ENCODE data around the gene MAPK12. TPM values are rescaled to one million over a fixed set of nuclear protein-coding genes. Genes with fewer than 3 reads are reported as not detected.

MAPK12 gene
- total and polyA plus RNA-seq, 10 donors: 3.9 to 11.6 (median 7.9) TPM

- DNase-seq: no peak
- no peaks in the 10 kb centered on the region for H3K27me3 ChIP-seq (replicated peaks in 1 of 7)
- TF ChIP-seq POLR2A (IDR thresholded peaks at IDR 0.05): no peak
- TF ChIP-seq CTCF (IDR thresholded peaks at IDR 0.05 in 8 of 11, conservative IDR thresholded peaks at IDR 0.05 in 3 of 11): no peak
- TF ChIP-seq POLR2AphosphoS5 (IDR thresholded peaks at IDR 0.05): peak in 1 of 3 donors; percentile 9
- H3K36me3 ChIP-seq: peaks cover 7 to 100% (median 70%) of the 10 kb centered on the region in 6 donors
- 85 to 100% (median 89%) methylated on average over 1 to 18 of the region's 18 CpGs for whole genome bisulfite sequencing, 5 donors
- H3K27ac ChIP-seq: no peak overlapping the region
- H3K9me3 ChIP-seq: no peaks in the 10 kb centered on the region
- H3K4me1 ChIP-seq: no peaks in the 10 kb centered on the region
- no peak overlapping the region for H3K4me3 ChIP-seq
- intact Hi-C loops (cut with DNase I; ENCODE audit: low total_unique reads): no loop called here
Measured at GRCh38 chr22:50226875-50227165, 34.7 kb downstream of the MAPK12 start.

DNA sequence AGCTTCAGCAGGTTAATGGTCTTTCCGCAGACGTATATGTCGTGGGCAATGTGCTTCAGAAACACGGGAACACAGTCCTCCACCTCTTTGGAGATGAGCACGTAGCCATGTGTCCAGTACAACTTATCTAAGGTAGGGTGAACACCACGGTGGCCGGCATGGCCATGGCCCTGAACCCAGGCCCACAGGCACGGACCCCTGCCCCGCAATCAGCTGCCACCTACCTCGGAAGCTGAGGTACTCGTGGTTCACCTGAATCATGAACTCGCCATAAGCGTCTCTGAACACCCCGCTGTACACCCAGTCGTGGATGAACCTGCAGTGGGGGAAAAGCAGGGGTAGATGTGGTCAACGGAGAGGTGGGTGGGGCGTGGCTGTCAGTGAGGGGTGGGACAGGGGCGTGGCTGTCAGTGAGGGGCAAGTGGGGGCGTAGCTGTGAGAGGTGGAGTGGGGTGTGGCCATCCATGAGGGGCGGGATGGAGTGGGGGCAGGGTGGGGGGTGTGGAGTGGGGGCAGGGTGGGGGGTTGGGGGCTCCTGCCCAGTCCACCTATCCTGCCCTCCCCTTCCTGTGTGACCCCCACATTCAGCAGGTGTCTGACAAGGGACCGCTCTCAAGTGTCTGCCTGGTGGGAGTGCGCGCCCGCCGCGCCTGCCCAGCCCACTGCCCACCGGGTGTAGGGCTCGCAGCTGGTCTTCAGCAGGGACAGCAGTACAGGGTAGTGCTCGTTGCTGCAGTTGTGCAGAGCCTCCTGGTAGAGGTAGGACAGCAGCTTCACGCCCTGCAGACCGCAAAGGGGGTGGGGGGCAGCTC is 35.2 kb downstream of the MAPK12 start:
- DNase-seq: no peak
- Histone ChIP-seq H3K4me3 (no peak overlapping the region), H3K36me3 (peaks cover 7 to 100% (median 74%) of the 10 kb centered on the region in 6 donors), H3K27ac (no peak overlapping the region), H3K4me1 (no peaks in the 10 kb centered on the region), H3K27me3 (replicated peaks in 1 of 7) (no peaks in the 10 kb centered on the region), H3K9me3 (no peaks in the 10 kb centered on the region)
- 92 to 96% (median 93%) methylated on average over 28 to 31 of the region's 31 CpGs for WGBS, 5 donors
- intact Hi-C loops (cut with DNase I; ENCODE audit: low total_unique reads): no loop called here
- TF ChIP-seq POLR2AphosphoS5 (IDR thresholded peaks at IDR 0.05): peak in 1 of 3 donors; percentile 5
- no peak for TF ChIP-seq POLR2A (IDR thresholded peaks at IDR 0.05)
- TF ChIP-seq CTCF (IDR thresholded peaks at IDR 0.05 in 8 of 11, conservative IDR thresholded peaks at IDR 0.05 in 3 of 11): no peak

DNA sequence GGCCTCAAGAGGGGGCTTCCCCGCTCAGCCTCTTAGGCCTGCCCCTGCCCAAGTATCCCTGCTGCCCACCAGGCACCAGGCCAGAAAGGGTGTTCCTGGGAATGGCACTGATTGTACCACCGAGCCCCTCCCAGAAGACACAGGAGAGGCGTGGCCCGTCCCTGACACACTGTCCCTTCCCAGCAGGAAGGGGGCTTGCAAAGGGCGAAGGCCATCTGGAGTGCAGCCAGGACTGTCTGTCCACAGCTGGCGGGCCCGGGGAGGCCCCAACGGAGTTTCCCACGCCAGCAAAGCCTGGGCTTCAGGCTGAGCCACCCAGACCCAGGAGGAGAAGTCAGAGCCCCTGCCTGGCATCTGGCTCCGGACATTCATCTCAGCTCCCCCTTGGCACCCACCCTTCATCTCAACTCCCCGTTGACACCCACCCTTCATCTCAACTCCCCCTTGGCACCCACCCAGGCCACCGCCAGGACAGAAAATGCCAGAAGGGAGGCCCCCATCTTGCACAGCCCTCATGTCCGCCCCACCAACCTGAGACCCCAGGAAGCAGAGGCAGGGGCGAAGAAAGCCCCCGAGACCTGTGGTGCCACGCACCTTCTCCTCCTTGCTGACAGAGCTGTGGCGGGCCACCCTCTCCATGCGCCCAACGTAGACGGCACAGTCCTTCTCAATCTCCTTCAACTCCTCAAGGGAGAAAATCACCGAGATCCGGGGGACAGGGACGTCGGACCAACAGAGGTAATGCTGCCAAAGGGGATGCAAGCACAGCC is 36.1 kb downstream of the MAPK12 start:
- H3K27me3 ChIP-seq (replicated peaks in 1 of 7): no peaks in the 10 kb centered on the region
- H3K27ac ChIP-seq: no peak overlapping the region
- no peaks in the 10 kb centered on the region for H3K4me1 ChIP-seq
- no peak for DNase-seq
- peaks cover 7 to 100% (median 83%) of the 10 kb centered on the region in 6 donors for H3K36me3 ChIP-seq
- intact Hi-C loops (cut with DNase I; ENCODE audit: low total_unique reads): no loop called here
- WGBS, 5 donors: 87 to 94% (median 89%) methylated on average over 18 to 24 of the region's 24 CpGs
- no peak overlapping the region for H3K4me3 ChIP-seq
- TF ChIP-seq CTCF (IDR thresholded peaks at IDR 0.05 in 8 of 11, conservative IDR thresholded peaks at IDR 0.05 in 3 of 11) (no peak), POLR2AphosphoS5 (IDR thresholded peaks at IDR 0.05) (peak in 1 of 3 donors; percentile 29), POLR2A (IDR thresholded peaks at IDR 0.05) (no peak)
- no peaks in the 10 kb centered on the region for H3K9me3 ChIP-seq

DNA sequence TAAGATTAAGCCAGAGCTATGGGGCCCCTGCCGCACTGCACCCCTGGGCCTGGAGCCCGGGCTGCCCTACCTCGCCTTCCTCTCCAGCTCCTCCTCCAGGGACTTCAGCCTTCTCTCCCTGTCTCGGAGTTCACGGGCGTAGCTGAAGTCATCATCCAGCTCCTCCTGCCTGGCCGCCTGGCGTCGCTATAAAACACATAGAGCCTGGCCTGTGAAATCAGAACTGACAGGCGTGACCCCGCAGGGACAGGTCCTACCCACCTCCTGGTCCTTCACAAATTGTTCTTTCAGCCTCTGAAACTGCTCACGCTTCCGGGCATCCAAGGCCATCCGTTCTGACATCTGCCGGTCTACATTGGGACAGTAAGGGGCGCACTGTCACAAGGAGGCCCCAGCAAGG is 37.4 kb downstream of the MAPK12 start:
- TF ChIP-seq POLR2AphosphoS5 (IDR thresholded peaks at IDR 0.05) (peak in 1 of 3 donors; percentile 23), POLR2A (IDR thresholded peaks at IDR 0.05) (no peak), CTCF (IDR thresholded peaks at IDR 0.05 in 8 of 11, conservative IDR thresholded peaks at IDR 0.05 in 3 of 11) (no peak)
- Histone ChIP-seq H3K36me3 (peaks cover 7 to 100% (median 90%) of the 10 kb centered on the region in 6 donors), H3K4me1 (no peaks in the 10 kb centered on the region), H3K9me3 (no peaks in the 10 kb centered on the region), H3K4me3 (no peak overlapping the region), H3K27me3 (replicated peaks in 1 of 7) (no peaks in the 10 kb centered on the region), H3K27ac (no peak overlapping the region)
- no peak for DNase-seq
- intact Hi-C loops (cut with DNase I; ENCODE audit: low total_unique reads): no loop called here
- WGBS, 5 donors: 86 to 99% (median 91%) methylated on average over 16 of the region's 16 CpGs
